Trophoblast cell (in vitro differentiated cells and primary cell): ENCODE measurements around the gene GTF2IRD1.

Source experiments
- DNase-seq, 2 donors: peaks; one replicate each; pipeline ENCODE4 v3.0.0-alpha.2; 2016
- H2AFZ ChIP-seq: 2 replicates; pipeline ENCODE4 v1.6.1; 2013; ENCODE audit warnings: low read length, moderate library complexity, mild to moderate bottlenecking; ENCODE audit not compliant: insufficient read depth, poor library complexity
- H2AK5ac ChIP-seq: 2 replicates; pipeline ENCODE4 v1.6.1; 2013; ENCODE audit warnings: mild to moderate bottlenecking, low read length
- H2BK120ac ChIP-seq: 2 replicates; pipeline ENCODE4 v1.6.1; 2013; ENCODE audit warnings: low read length, mild to moderate bottlenecking, moderate library complexity; ENCODE audit not compliant: insufficient read depth, poor library complexity
- H2BK12ac ChIP-seq: 2 replicates; pipeline ENCODE4 v1.6.1; 2013; ENCODE audit warnings: mild to moderate bottlenecking, low read length, moderate library complexity
- H2BK5ac ChIP-seq: 2 replicates; pipeline ENCODE4 v1.6.1; 2013; ENCODE audit warnings: low read length, low read depth, moderate library complexity, mild to moderate bottlenecking; ENCODE audit not compliant: poor library complexity
- H3K14ac ChIP-seq: 2 replicates; pipeline ENCODE4 v1.6.1; 2013; ENCODE audit warnings: mild to moderate bottlenecking, low read length
- H3K18ac ChIP-seq: 2 replicates; pipeline ENCODE4 v1.6.1; 2013; ENCODE audit warnings: mild to moderate bottlenecking, low read length
- H3K23ac ChIP-seq: 2 replicates; pipeline ENCODE4 v1.6.1; 2013; ENCODE audit warnings: low read length
- H3K27ac ChIP-seq: 2 replicates; pipeline ENCODE4 v1.5.1; 2013; ENCODE audit warnings: low read depth, mild to moderate bottlenecking, inconsistent platforms, low read length, moderate library complexity
- H3K27me3 ChIP-seq: 2 replicates; pipeline ENCODE4 v1.6.1; 2013; ENCODE audit warnings: inconsistent platforms, mild to moderate bottlenecking, low read length, moderate library complexity; ENCODE audit not compliant: insufficient read depth
- H3K36me3 ChIP-seq, 2 experiments: 1 replicate in 1 of 2; 2 replicates in 1 of 2; pipeline ENCODE4 v1.6.1; 2013; ENCODE audit warnings: low read length in 2 of 2, mild to moderate bottlenecking in 2 of 2, moderate library complexity in 1 of 2; ENCODE audit not compliant: insufficient read depth in 2 of 2, control insufficient read depth in 1 of 2
- H3K4ac ChIP-seq: 2 replicates; pipeline ENCODE4 v1.6.1; 2013; ENCODE audit warnings: low read depth, mild to moderate bottlenecking, low read length, moderate library complexity
- H3K4me1 ChIP-seq, 2 experiments: 1 replicate in 1 of 2; 2 replicates in 1 of 2; pipeline ENCODE4 v1.6.1; 2013; ENCODE audit warnings: low read length in 2 of 2, mild to moderate bottlenecking in 2 of 2, moderate library complexity in 1 of 2; ENCODE audit not compliant: insufficient read depth in 2 of 2, control insufficient read depth in 1 of 2
- H3K4me2 ChIP-seq: 2 replicates; pipeline ENCODE4 v1.6.1; 2013; ENCODE audit warnings: inconsistent platforms, mild to moderate bottlenecking, low read length, moderate library complexity
- H3K4me3 ChIP-seq: 2 replicates; pipeline ENCODE4 v1.5.1; 2013; ENCODE audit warnings: mild to moderate bottlenecking, low read depth, low read length, inconsistent platforms
- H3K79me1 ChIP-seq: one replicate; pipeline ENCODE4 v1.6.1; 2013; ENCODE audit warnings: low read length
- H3K79me2 ChIP-seq: 2 replicates; pipeline ENCODE4 v1.6.1; 2013; ENCODE audit warnings: low read length, mild to moderate bottlenecking; ENCODE audit not compliant: control insufficient read depth, insufficient read depth, poor library complexity
- H3K9ac ChIP-seq: 2 replicates; pipeline ENCODE4 v1.6.1; 2013; ENCODE audit warnings: mild to moderate bottlenecking, low read length
- H3K9me3 ChIP-seq: 2 replicates; pipeline ENCODE4 v1.6.1; 2013; ENCODE audit warnings: low read depth, mild to moderate bottlenecking, control low read depth, inconsistent platforms, low read length; ENCODE audit not compliant: insufficient read depth
- H4K12ac ChIP-seq: 2 replicates; pipeline ENCODE4 v1.6.1; 2013; ENCODE audit warnings: low read depth, mild to moderate bottlenecking, low read length, moderate library complexity
- H4K8ac ChIP-seq: 2 replicates; pipeline ENCODE4 v1.6.1; 2013; ENCODE audit warnings: low read depth, mild to moderate bottlenecking, low read length, moderate library complexity
- H4K91ac ChIP-seq: one replicate; pipeline ENCODE4 v1.6.1; 2013; ENCODE audit warnings: low read depth, mild to moderate bottlenecking, low read length, moderate library complexity
- WGBS: extraction: QIAGEN DNeasy Blood & Tissue Kit; methylation state at CpG from one replicate; pipeline ENCODE4 v1.1.7; 2013; ENCODE audit warnings: missing lambda C conversion rate; ENCODE audit not compliant: insufficient read length, insufficient coverage; ENCODE audit errors: extremely low coverage; 5-methylcytosine and 5-hydroxymethylcytosine counted together

Gene GTF2IRD1

DNA sequence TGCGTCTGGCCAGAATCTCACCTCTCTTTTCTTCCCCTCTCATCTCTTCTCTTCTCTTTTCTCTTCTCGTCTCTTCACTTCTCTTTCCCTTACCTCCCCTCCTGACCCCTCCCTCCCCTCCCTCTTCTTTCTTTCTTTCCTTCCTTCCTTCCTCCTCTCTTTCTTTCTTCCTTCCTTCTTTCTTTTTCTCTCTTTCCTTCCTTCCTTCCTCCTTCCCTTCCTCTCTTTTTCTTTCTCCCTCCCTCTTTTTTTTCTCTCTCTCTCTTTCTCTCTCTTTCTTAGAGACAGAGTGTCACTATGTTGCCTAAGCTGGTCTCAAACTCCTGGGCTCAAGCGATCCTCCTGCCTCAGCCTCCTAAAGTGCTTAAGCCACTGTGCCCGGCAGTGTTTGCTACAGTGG is 4.6 kb upstream of the GTF2IRD1 start:
- DNase-seq, result no peak
- H3K36me3 ChIP-seq, result no peaks in the 10 kb centered on the region
- no peaks in the 10 kb centered on the region for H3K27me3 ChIP-seq
- no peak overlapping the region for H2BK12ac ChIP-seq
- H3K79me1 ChIP-seq, result peaks cover 10% of the 10 kb centered on the region
- peaks cover 2 to 3% of the 10 kb centered on the region in 2 experiments for H3K4me1 ChIP-seq
- no peak overlapping the region for H3K4ac ChIP-seq
- peaks cover 1% of the 10 kb centered on the region for H3K79me2 ChIP-seq
- no peak overlapping the region for H4K8ac ChIP-seq
- no peak overlapping the region for H2AK5ac ChIP-seq
- H4K12ac ChIP-seq, result no peak overlapping the region
- H3K18ac ChIP-seq, result no peak overlapping the region
- no peak overlapping the region for H4K91ac ChIP-seq
- H3K14ac ChIP-seq, result no peak overlapping the region
- H3K4me3 ChIP-seq, result no peak overlapping the region
- no peak overlapping the region for H3K4me2 ChIP-seq
- H3K23ac ChIP-seq, result no peak overlapping the region
- no peak overlapping the region for H3K27ac ChIP-seq
- H2BK120ac ChIP-seq, result no peak overlapping the region
- no peak overlapping the region for H2BK5ac ChIP-seq
- H3K9me3 ChIP-seq, result peaks cover 2% of the 10 kb centered on the region
- no peak overlapping the region for H3K9ac ChIP-seq
- WGBS, result 100% methylated on average over 1 of the region's 4 CpGs
- H2AFZ ChIP-seq, result no peak overlapping the region

- H3K14ac ChIP-seq, result no peak overlapping the region
- H2AFZ ChIP-seq, result no peak overlapping the region
- H2AK5ac ChIP-seq, result no peak overlapping the region
- H3K4me1 ChIP-seq, result peaks cover 2 to 6% of the 10 kb centered on the region in 2 experiments
- H3K9ac ChIP-seq, result no peak overlapping the region
- peaks cover 6% of the 10 kb centered on the region for H3K79me2 ChIP-seq
- no peak overlapping the region for H3K4me2 ChIP-seq
- H4K91ac ChIP-seq, result no peak overlapping the region
- H3K36me3 ChIP-seq, result no peaks in the 10 kb centered on the region
- no CpG with 5 or more reads among the region's 15 CpGs for WGBS
- no peak overlapping the region for H3K18ac ChIP-seq
- H4K12ac ChIP-seq, result no peak overlapping the region
- no peak overlapping the region for H2BK12ac ChIP-seq
- no peaks in the 10 kb centered on the region for H3K27me3 ChIP-seq
- no peak overlapping the region for H3K23ac ChIP-seq
- peaks cover 2% of the 10 kb centered on the region for H3K9me3 ChIP-seq
- H3K27ac ChIP-seq, result no peak overlapping the region
- no peak overlapping the region for H2BK5ac ChIP-seq
- H2BK120ac ChIP-seq, result no peak overlapping the region
- H3K4ac ChIP-seq, result no peak overlapping the region
- H3K79me1 ChIP-seq, result peaks cover 15% of the 10 kb centered on the region
- H4K8ac ChIP-seq, result no peak overlapping the region
- H3K4me3 ChIP-seq, result no peak overlapping the region
- DNase-seq, result peak; percentile 29 to 77
These were observed 3.8 kb upstream of the GTF2IRD1 start for GRCh38 chr7:74449809-74450397.

DNA sequence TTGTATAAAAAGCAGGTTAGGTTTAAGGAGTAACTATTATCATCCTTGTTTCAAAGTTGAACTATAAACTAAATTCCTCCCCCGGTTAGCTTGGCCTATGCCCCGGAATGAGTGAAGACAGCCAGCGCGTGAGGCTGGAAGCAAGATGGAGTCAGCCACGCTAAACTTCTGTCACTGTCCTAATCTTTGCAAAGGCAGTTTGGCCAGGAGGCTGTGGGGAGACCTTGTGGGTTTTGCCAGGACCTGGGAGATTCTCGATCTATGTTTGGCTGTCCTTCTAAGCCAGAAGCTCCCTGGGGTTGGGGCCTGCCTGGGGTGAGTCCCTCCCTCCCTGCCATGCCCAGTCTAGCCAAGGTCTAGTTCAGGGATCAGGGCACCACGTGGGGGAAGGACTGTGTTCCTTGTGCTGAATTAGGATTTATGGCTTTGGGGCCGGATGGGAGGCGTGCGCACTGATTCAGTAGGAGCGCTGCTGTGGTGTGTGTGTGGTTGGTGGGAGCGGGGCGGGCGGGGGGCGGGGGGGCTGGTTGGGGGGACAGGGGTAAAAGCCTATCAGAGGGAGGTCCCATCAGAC is 871 bp upstream of the GTF2IRD1 start:
- peak; percentile 32 to 44 for DNase-seq
- H3K27me3 ChIP-seq, result no peaks in the 10 kb centered on the region
- no peak overlapping the region for H3K23ac ChIP-seq
- no peak overlapping the region for H3K9ac ChIP-seq
- H3K9me3 ChIP-seq, result peaks cover 2% of the 10 kb centered on the region
- no peak overlapping the region for H2BK5ac ChIP-seq
- peaks cover 6% of the 10 kb centered on the region for H3K79me2 ChIP-seq
- H3K4me3 ChIP-seq, result no peak overlapping the region
- WGBS, result no CpG with 5 or more reads among the region's 15 CpGs
- H3K4me1 ChIP-seq, result peaks cover 2 to 8% of the 10 kb centered on the region in 2 experiments
- peak overlapping the region; percentile 91 for H4K8ac ChIP-seq
- peak overlapping the region; percentile 60 for H3K18ac ChIP-seq
- no peak overlapping the region for H2AK5ac ChIP-seq
- H4K12ac ChIP-seq, result peak overlapping the region; percentile 29
- peaks cover 0 to 2% of the 10 kb centered on the region in 2 experiments for H3K36me3 ChIP-seq
- H3K27ac ChIP-seq, result no peak overlapping the region
- peak overlapping the region; percentile 30 for H2BK120ac ChIP-seq
- H3K14ac ChIP-seq, result peak overlapping the region; percentile 52
- peak overlapping the region; percentile 62 for H2AFZ ChIP-seq
- H4K91ac ChIP-seq, result peak overlapping the region; percentile 48
- peaks cover 15% of the 10 kb centered on the region for H3K79me1 ChIP-seq
- peak overlapping the region; percentile 41 for H2BK12ac ChIP-seq
- H3K4me2 ChIP-seq, result peak overlapping the region; percentile 69
- H3K4ac ChIP-seq, result no peak overlapping the region

DNA sequence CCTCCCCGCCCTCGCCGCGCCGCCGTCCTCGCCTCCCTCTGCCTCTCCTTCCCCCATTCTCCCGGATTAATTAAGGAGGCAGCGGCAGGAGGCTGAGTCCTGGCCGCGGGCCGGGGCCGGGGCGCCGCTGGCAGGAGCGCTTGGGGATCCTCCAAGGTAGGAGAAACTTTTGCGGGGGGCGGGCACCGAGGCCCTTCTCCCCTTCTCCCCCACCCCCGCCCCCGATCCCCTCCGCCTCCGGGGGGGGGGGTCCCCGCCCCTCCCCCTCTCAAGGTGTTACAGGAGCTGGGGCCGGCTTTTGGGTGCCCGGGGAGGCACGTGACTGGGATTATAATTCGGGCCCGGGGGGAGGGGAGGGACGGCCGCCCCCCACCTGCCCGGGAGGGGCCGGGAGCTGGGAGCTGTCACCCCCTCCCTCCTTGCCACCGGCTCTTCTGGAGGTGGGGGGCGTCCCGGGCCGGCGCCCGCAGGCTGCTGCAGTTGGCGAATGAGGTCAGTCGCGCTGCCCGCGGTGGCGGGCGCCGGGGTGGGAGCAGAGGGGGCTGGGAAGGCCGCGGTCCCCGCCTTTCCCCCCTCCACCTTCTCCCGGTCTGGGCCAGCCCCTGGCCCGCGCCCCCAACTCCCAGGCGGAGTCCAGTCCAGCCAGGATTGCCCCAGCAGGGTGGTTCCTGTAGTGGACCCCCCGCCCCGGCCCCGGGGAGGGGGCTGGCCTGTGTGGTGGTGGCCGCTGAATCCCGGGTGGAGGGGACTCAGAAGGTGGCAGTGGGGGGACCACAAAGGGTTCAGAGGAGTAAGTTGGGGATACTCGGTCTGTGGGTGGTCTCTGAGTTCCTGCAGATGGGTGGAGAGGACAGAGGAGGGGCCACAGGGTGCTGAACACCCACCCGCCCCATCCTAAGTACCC is 567 bp downstream of the GTF2IRD1 start:
- Histone ChIP-seq H2BK12ac (no peak overlapping the region), H4K91ac (peak overlapping the region; percentile 79), H3K79me1 (peaks cover 15% of the 10 kb centered on the region), H3K36me3 (peaks cover 2 to 4% of the 10 kb centered on the region in 2 experiments), H3K9me3 (peaks cover 2% of the 10 kb centered on the region), H3K18ac (peak overlapping the region; percentile 78), H4K12ac (peak overlapping the region; percentile 1), H4K8ac (peak overlapping the region; percentile 88), H2BK120ac (no peak overlapping the region), H3K79me2 (peaks cover 6% of the 10 kb centered on the region), H3K23ac (no peak overlapping the region), H3K27me3 (no peaks in the 10 kb centered on the region), H2AK5ac (peak overlapping the region; percentile 7), H3K27ac (no peak overlapping the region), H3K14ac (peak overlapping the region; percentile 6), H2BK5ac (no peak overlapping the region), H2AFZ (peak overlapping the region; percentile 46), H3K4ac (peak overlapping the region; percentile 72), H3K4me2 (peak overlapping the region; percentile 76), H3K9ac (peak overlapping the region; percentile 64), H3K4me1 (peaks cover 2 to 8% of the 10 kb centered on the region in 2 experiments), H3K4me3 (peak overlapping the region; percentile 78)
- WGBS, result no CpG with 5 or more reads among the region's 61 CpGs
- no peak for DNase-seq
